Activated T-cell treated with anti-CD3 and anti-CD28 coated beads, Interleukin-2, amount 50 U/mL, for 72 hours (primary cell): ENCODE results near the gene PPM1M. TPM values are rescaled to one million over a fixed set of nuclear protein-coding genes. Genes with fewer than 3 reads are reported as not detected.
A peak's percentile ranks its signal among the peaks of the same experiment; 100 is the strongest.

Source experiments
- ATAC-seq, 2 donors: fragments of 150-1000 bp; cut with Tn5 transposase; replicated peaks in 1 of 2; 2 replicates each; pipeline ENCODE4 v1.10.0; 2021; ENCODE audit warnings: moderate library complexity in 2 of 2, mild to moderate bottlenecking in 1 of 2
- DNase-seq, 2 donors: peaks; one replicate each; pipeline ENCODE4 v3.0.0; 2021 to 2022; ENCODE audit warnings: mixed read lengths in 1 of 2
- H3K27ac Mint-ChIP-seq: one replicate; pipeline ENCODE4 v1.8.0; 2022; ENCODE audit warnings: mild to moderate bottlenecking, moderate library complexity, mixed read lengths
- H3K27me3 Mint-ChIP-seq: one replicate; pipeline ENCODE4 v1.8.0; 2022; ENCODE audit warnings: low read depth, mixed read lengths
- H3K36me3 Mint-ChIP-seq, 2 donors: one replicate each; pipeline ENCODE4 v1.8.0; 2022; ENCODE audit warnings: mixed read lengths in 2 of 2, mild to moderate bottlenecking in 1 of 2; ENCODE audit not compliant: insufficient read depth in 2 of 2
- H3K4me1 Mint-ChIP-seq: one replicate; pipeline ENCODE4 v1.8.0; 2022; ENCODE audit warnings: low read depth, mixed read lengths
- H3K4me3 Mint-ChIP-seq, 2 donors: one replicate each; pipeline ENCODE4 v1.8.0; 2022; ENCODE audit warnings: mild to moderate bottlenecking in 2 of 2, mixed read lengths in 2 of 2, moderate library complexity in 2 of 2
- H3K9me3 Mint-ChIP-seq, 2 donors: one replicate each; pipeline ENCODE4 v1.8.0; 2022; ENCODE audit warnings: mixed read lengths in 2 of 2
- total RNA-seq, 2 donors: library from RNA; stranded (reverse); gene quantifications; one replicate each; pipeline ENCODE4 v1.2.3, GENCODE V29; 2022

Gene PPM1M
- total RNA-seq, 2 donors from 2014 or later, result 119 to 121 TPM

DNA sequence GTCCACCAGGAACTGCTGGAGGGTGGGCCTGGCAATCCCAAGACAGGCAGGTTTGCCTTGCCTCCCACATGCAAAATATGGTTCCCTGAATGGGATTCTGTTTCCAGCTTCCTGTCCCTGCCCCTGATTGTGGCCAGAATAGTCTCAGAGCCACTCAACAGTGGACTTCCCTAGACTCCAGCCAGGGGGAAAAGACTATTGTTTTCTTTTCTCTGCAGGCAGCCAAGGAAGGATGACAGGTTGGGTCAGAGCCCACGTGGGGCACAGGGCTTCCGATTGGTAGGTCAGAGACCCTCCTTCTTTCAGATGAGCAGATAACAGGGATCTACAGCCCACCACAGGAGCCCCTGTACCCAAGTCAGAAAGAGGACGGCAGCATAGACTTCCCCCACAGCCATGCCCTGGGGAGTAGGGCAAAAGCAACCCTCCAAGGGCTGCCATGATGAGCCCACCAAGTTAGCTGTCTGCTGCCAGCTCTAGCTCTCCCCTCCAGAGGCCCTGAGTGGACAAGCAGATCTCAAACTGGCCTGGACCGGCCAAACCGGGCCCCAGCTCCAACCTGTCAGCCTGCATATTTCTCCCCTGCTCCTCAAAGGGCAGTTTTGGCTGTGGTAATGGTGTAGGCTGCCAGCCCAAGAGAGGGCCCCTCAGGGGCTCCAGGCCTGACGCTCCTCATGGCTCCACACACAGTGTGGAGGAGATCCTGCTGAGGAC is 26.5 kb upstream of the PPM1M start:
- H3K4me3 Mint-ChIP-seq, result peak overlapping the region; percentile 40 to 56
- no peaks in the 10 kb centered on the region for H3K9me3 Mint-ChIP-seq
- peaks cover 4 to 10% of the 10 kb centered on the region in 2 donors for H3K36me3 Mint-ChIP-seq
- peaks cover 72% of the 10 kb centered on the region for H3K4me1 Mint-ChIP-seq
- no peaks in the 10 kb centered on the region for H3K27me3 Mint-ChIP-seq
- DNase-seq, result no peak
- ATAC-seq, result no peak
- peak overlapping the region; percentile 61 for H3K27ac Mint-ChIP-seq

- DNase-seq (peak; percentile 87 to 90), ATAC-seq (peak; percentile 65 to 66)
- H3K27me3 Mint-ChIP-seq, result no peaks in the 10 kb centered on the region
- H3K9me3 Mint-ChIP-seq, result no peaks in the 10 kb centered on the region
- H3K4me1 Mint-ChIP-seq, result peaks cover 86% of the 10 kb centered on the region
- no peak overlapping the region for H3K27ac Mint-ChIP-seq
- peak overlapping the region in 1 of 2 donors; percentile 64 for H3K4me3 Mint-ChIP-seq
- H3K36me3 Mint-ChIP-seq, result peaks cover under 1 to 1% of the 10 kb centered on the region in 2 donors
Observed at GRCh38 chr3:52220380-52221026, 25.1 kb upstream of the PPM1M start.

GRCh38 chr3:52221141-52221562 is 24.4 kb upstream of the PPM1M start:
- peaks cover 92% of the 10 kb centered on the region for H3K4me1 Mint-ChIP-seq
- peak overlapping the region; percentile 79 to 88 for H3K4me3 Mint-ChIP-seq
- no peaks in the 10 kb centered on the region for H3K27me3 Mint-ChIP-seq
- H3K9me3 Mint-ChIP-seq, result no peaks in the 10 kb centered on the region
- no peaks in the 10 kb centered on the region for H3K36me3 Mint-ChIP-seq
- H3K27ac Mint-ChIP-seq, result no peak overlapping the region
- ATAC-seq (no peak), DNase-seq (no peak)

GRCh38 chr3:52221563-52222318 is 23.8 kb upstream of the PPM1M start:
- Mint-ChIP-seq H3K27me3 (no peaks in the 10 kb centered on the region), H3K4me1 (peaks cover 95% of the 10 kb centered on the region), H3K9me3 (no peaks in the 10 kb centered on the region), H3K36me3 (no peaks in the 10 kb centered on the region), H3K27ac (peak overlapping the region; percentile 85), H3K4me3 (peak overlapping the region; percentile 79 to 88)
- DNase-seq (peak; percentile 64 to 65), ATAC-seq (peak; percentile 44 to 57)

DNA sequence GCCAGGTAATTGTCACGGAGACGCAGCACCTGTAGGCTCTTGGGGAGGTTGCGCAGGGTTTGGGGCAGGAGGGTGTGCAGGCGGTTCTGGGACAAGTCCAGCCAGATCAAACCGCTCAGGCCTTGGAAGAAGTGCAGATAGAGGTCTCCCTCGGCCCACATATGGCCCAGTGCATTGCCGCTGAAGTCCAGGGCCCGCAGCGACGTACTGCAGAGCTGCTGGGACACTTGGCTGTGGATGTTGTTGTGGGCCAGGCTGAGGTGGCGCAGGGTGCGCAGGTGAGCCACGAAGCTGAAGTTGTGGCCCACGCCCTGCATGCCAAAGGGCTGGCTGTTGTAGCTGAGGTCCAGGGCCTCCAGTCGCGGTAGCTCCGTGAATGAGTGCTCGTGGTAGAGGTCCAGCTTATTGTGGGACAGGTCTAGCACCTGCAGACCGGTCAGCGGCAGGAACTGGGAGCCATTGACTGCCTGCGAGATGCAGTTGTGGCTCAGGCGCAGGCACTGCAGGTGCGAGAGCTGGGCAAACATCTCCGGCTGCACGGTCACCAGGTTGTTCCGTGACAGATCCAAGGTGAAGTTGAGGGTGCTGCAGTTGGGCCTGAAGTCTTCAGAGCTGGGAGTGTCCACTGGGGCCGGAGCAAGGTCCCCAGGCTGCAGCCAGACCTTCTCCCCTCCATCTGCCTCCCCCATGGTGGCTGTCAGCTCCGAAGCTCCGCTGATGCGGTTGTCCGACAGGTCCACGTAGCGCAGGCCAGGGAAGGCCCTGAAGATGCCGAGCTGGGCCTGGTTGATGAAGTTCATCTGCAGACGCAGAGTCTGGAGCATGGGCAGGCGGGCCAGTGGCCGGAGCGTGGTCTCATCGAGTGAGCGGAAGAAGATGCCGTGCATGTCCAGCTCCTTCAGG is 23.0 kb upstream of the PPM1M start:
- peaks cover 92% of the 10 kb centered on the region for H3K4me1 Mint-ChIP-seq

GRCh38 chr3:52223449-52224408 is 21.8 kb upstream of the PPM1M start:
- Mint-ChIP-seq H3K9me3 (no peaks in the 10 kb centered on the region), H3K4me1 (peaks cover 80% of the 10 kb centered on the region), H3K27ac (peak overlapping the region; percentile 43), H3K4me3 (peak overlapping the region; percentile 81 to 88), H3K36me3 (no peaks in the 10 kb centered on the region), H3K27me3 (no peaks in the 10 kb centered on the region)
- DNase-seq (no peak), ATAC-seq (no peak)

More for the DNA sequence above, 23.0 kb upstream of the PPM1M start:
- peak overlapping the region; percentile 79 to 88 for H3K4me3 Mint-ChIP-seq
- H3K27ac Mint-ChIP-seq, result peak overlapping the region; percentile 85
- no peak for DNase-seq
- no peaks in the 10 kb centered on the region for H3K36me3 Mint-ChIP-seq
- no peaks in the 10 kb centered on the region for H3K27me3 Mint-ChIP-seq
- no peaks in the 10 kb centered on the region for H3K9me3 Mint-ChIP-seq
- no peak for ATAC-seq

DNA sequence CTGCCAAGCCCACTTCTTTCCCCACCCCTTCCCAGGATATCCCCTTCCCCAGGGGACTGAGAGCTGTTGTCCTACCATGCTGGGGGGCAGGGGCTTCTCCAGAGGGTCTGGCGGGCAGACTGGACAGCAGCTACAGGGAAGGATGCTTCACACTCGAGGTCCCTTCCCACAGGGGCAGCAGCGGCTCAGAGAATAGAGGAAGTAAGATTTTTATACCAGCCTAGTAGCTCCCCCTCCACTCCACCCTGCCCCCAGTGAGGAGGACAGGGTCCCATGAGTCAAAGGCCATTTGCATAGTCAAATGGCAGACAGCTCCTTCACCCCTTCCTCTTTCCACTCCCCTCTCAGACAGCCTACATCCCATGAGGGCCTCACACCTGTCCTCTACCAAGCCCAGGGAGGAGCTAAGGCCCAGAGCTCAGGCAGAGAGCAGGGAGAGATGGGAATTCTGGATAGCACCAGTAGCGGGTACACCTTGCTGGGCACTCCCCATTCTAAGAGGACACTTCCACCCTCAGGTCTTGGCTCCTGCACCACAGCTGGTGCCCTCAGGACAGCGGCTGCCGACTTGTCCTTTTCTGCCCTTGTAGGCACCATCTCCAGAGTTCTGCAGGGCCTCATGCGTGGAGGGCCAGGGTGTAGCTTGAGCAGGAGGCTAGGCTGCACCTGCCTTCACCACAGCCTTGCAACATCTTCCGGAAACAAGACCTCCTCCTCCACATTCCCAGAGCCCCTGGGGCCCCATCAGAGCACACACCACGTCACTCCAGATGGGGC is 19.9 kb upstream of the PPM1M start, which contains the start of gene TLR9:
TLR9 (minus strand) TSS at position 194 of the 777 bp plus-strand sequence; CDS start at position 78, 116 bp downstream.
- H3K4me3 Mint-ChIP-seq, result peak within 1 kb of the TSS; percentile 81 to 88
- H3K36me3 Mint-ChIP-seq, result peaks cover 2 to 8% of the 10 kb centered on the region in 2 donors
- no peaks in the 10 kb centered on the region for H3K9me3 Mint-ChIP-seq
- DNase-seq (no peak), ATAC-seq (peak; percentile 59 to 63)
- peak within 1 kb of the TSS; percentile 78 for H3K27ac Mint-ChIP-seq
- no peaks in the 10 kb centered on the region for H3K27me3 Mint-ChIP-seq
- peaks cover 66% of the 10 kb centered on the region for H3K4me1 Mint-ChIP-seq

GRCh38 chr3:52226229-52226817 is 19.2 kb upstream of the PPM1M start:
- DNase-seq, result no peak
- Mint-ChIP-seq H3K9me3 (no peaks in the 10 kb centered on the region), H3K4me1 (peaks cover 61% of the 10 kb centered on the region), H3K36me3 (peaks cover 2 to 12% of the 10 kb centered on the region in 2 donors), H3K27ac (peak overlapping the region; percentile 78), H3K4me3 (peak overlapping the region; percentile 33 to 81), H3K27me3 (no peaks in the 10 kb centered on the region)
- peak; percentile 9 to 20 for ATAC-seq

DNA sequence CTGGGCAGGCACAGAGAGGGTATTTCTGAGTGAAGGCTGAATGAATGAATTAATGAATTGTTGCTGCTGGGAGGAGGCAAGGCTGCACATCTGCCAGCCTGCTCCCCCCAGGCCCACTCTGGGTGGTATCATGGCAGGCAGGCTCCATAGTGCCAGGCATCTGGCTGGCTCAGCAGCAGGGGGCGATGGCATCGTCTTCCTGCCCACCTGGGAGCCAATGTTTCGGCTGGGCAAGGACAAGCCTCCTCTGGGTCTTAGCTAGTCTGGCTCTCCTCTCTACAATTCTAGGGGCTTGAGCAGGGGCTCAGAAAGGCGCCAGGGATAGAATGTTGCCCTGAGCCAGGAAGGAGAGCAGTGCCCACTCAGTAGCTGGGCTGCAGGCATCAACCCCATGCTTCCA is 18.4 kb upstream of the PPM1M start:
- H3K4me1 Mint-ChIP-seq, result peaks cover 61% of the 10 kb centered on the region
- no peaks in the 10 kb centered on the region for H3K9me3 Mint-ChIP-seq
- DNase-seq (no peak), ATAC-seq (no peak)
- peak overlapping the region in 1 of 2 donors; percentile 33 for H3K4me3 Mint-ChIP-seq
- H3K27me3 Mint-ChIP-seq, result no peaks in the 10 kb centered on the region
- peaks cover 2 to 16% of the 10 kb centered on the region in 2 donors for H3K36me3 Mint-ChIP-seq
- H3K27ac Mint-ChIP-seq, result peak overlapping the region; percentile 78

GRCh38 chr3:52227766-52228165 is 17.8 kb upstream of the PPM1M start:
- no peak overlapping the region for H3K27ac Mint-ChIP-seq
- no peaks in the 10 kb centered on the region for H3K27me3 Mint-ChIP-seq
- H3K4me1 Mint-ChIP-seq, result peaks cover 61% of the 10 kb centered on the region
- ATAC-seq (no peak), DNase-seq (no peak)
- peaks cover 2 to 18% of the 10 kb centered on the region in 2 donors for H3K36me3 Mint-ChIP-seq
- no peaks in the 10 kb centered on the region for H3K9me3 Mint-ChIP-seq
- H3K4me3 Mint-ChIP-seq, result no peak overlapping the region

DNA sequence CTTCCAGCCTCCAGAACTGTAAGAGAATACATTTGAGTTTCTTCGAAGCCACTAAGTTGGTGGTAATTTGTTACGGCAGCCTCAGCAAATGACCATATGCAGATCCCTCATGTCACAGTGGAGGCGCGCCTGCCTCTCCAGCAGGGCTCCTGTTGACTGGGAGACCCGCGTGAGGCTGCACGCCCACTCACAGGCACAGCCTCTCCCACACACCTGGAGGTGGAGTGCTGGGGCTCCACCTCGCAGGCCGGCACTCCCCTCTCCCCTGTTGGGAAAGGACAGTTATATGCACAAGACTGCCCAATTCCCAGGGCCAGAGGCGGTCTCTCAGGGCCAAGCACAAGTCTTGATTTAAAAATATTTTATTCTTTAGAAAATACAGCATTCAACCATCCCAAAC is 17.3 kb upstream of the PPM1M start:
- H3K27ac Mint-ChIP-seq, result no peak overlapping the region
- H3K4me3 Mint-ChIP-seq, result no peak overlapping the region
- peaks cover 2 to 18% of the 10 kb centered on the region in 2 donors for H3K36me3 Mint-ChIP-seq
- ATAC-seq (no peak), DNase-seq (no peak)
- peaks cover 61% of the 10 kb centered on the region for H3K4me1 Mint-ChIP-seq
- no peaks in the 10 kb centered on the region for H3K9me3 Mint-ChIP-seq
- H3K27me3 Mint-ChIP-seq, result no peaks in the 10 kb centered on the region
